GM19324 (cell line): ENCODE measurements around the gene TP73.

Source experiments
- ATAC-seq: cut with Tn5 transposase; IDR thresholded peaks from one replicate; pipeline ENCODE4 v1.9.1; 2021; ENCODE audit warnings: mild to moderate bottlenecking, moderate library complexity; ENCODE audit not compliant: unreplicated experiment, low FRiP score

The TP73 gene

GRCh38 chr1:3703786-3704371 is 51.6 kb downstream of the TP73 start:
- no peak for ATAC-seq

GRCh38 chr1:3705341-3705950 is 53.1 kb downstream of the TP73 start:
- no peak for ATAC-seq

GRCh38 chr1:3706651-3707297 is 54.5 kb downstream of the TP73 start:
- no peak for ATAC-seq

GRCh38 chr1:3707298-3707938 is 55.1 kb downstream of the TP73 start:
- no peak for ATAC-seq

- ATAC-seq, result no peak
Measured at GRCh38 chr1:3707939-3708328, 55.6 kb downstream of the TP73 start.

GRCh38 chr1:3708791-3709190 is 56.5 kb downstream of the TP73 start:
- ATAC-seq, result no peak

GRCh38 chr1:3710251-3710650 is 57.9 kb downstream of the TP73 start:
- no peak for ATAC-seq

- ATAC-seq, result no peak
Measured at GRCh38 chr1:3711381-3711779, 59.1 kb downstream of the TP73 start.

GRCh38 chr1:3711780-3712451 is 59.6 kb downstream of the TP73 start:
- no peak for ATAC-seq

- ATAC-seq, result no peak
Measured at GRCh38 chr1:3712573-3713535, 60.5 kb downstream of the TP73 start.

GRCh38 chr1:3713840-3714239 is 61.5 kb downstream of the TP73 start:
- ATAC-seq, result no peak

- ATAC-seq, result no peak
Measured at GRCh38 chr1:3714284-3714741, 62.0 kb downstream of the TP73 start.

GRCh38 chr1:3714814-3715213 is 62.5 kb downstream of the TP73 start:
- no peak for ATAC-seq

- ATAC-seq, result no peak
Measured at GRCh38 chr1:3716351-3716750, 64.0 kb downstream of the TP73 start.

- ATAC-seq, result no peak
Measured at GRCh38 chr1:3717041-3717714, 64.9 kb downstream of the TP73 start.

- no peak for ATAC-seq
Measured at GRCh38 chr1:3717715-3718601, 65.6 kb downstream of the TP73 start.

GRCh38 chr1:3718764-3719163 is 66.4 kb downstream of the TP73 start:
- ATAC-seq, result no peak

GRCh38 chr1:3721955-3722465 is 69.7 kb downstream of the TP73 start:
- ATAC-seq, result no peak
